ENCODE data around the gene ATAD1. TPM values are rescaled to one million over a fixed set of nuclear protein-coding genes. Genes with fewer than 3 reads are reported as not detected.
A peak's percentile ranks its signal among the peaks of the same experiment; 100 is the strongest.
"Not testable (repeated sequence)": the region's sequence is repeated elsewhere in the genome, so short reads cannot be mapped to it uniquely, and the experiment has no call there.

ATAD1 gene
- total RNA-seq, 1 experiment from 2014 or later = 15.7 TPM

DNA sequence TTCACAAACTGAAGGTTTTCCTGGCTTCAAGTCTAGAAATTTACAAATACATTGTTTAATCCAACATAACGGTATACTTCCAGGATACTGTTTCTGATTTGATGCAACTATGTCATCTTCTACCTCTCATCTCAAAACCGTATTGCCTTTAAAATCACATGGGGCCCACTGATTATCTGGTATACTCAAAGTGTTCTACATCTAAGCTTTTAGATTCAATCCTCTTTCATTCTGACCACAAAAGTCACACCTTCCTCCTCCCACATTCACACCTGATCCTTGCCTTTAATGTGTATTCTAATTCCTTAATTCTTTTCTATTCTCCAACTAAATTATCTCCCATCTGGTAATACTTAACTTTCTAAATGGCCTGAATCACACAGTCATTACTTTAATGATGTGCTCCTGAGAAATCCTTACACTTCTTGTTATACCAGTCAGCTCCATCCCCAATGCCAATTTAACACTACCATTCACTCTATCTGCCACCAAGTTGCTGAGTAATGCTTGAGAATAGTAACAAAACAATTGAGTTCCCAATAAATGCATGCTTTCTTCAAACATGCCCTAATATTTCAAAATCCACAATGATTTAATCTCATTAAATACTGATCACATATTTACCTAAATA is 13.0 kb downstream of the ATAD1 start:
- no peaks in the 10 kb centered on the region for H3K27me3 ChIP-seq (ENCODE audit: low read length)
- H3K9me2 ChIP-seq (replicated peaks; ENCODE audit: low read length) = no peaks in the 10 kb centered on the region
- peaks cover 39% of the 10 kb centered on the region for H3K79me2 ChIP-seq (ENCODE audit: low read length)
- ChIA-PET CTCF (no interaction called here), POLR2A (ENCODE audit: unreplicated experiment) (no interaction called here)
- H3F3A ChIP-seq (ENCODE audit: low read length, unreplicated experiment) = no peaks in the 10 kb centered on the region
- DNase-seq (peak; percentile 1), ATAC-seq (no peak)
- no TSS peak for BruUV-seq (replicated peaks)
- no peak overlapping the region for H3K4me3 ChIP-seq (ENCODE audit: low read length)
- H3K4me2 ChIP-seq (ENCODE audit: low read length) = no peak overlapping the region
- no peak overlapping the region for H3K27ac ChIP-seq (ENCODE audit: low read length)
- H3K9ac ChIP-seq (ENCODE audit: low read length) = no peak overlapping the region
- H2AFZ ChIP-seq (ENCODE audit: low read length) = no peak overlapping the region
- no peak for TF ChIP-seq EZH2phosphoT487 (IDR thresholded peaks at IDR 0.05; ENCODE audit: borderline replicate concordance, low read length)
- no peak for TF ChIP-seq EZH2 (IDR thresholded peaks at IDR 0.05; ENCODE audit: low read length, unreplicated experiment)
- TF ChIP-seq, protein P1, sequence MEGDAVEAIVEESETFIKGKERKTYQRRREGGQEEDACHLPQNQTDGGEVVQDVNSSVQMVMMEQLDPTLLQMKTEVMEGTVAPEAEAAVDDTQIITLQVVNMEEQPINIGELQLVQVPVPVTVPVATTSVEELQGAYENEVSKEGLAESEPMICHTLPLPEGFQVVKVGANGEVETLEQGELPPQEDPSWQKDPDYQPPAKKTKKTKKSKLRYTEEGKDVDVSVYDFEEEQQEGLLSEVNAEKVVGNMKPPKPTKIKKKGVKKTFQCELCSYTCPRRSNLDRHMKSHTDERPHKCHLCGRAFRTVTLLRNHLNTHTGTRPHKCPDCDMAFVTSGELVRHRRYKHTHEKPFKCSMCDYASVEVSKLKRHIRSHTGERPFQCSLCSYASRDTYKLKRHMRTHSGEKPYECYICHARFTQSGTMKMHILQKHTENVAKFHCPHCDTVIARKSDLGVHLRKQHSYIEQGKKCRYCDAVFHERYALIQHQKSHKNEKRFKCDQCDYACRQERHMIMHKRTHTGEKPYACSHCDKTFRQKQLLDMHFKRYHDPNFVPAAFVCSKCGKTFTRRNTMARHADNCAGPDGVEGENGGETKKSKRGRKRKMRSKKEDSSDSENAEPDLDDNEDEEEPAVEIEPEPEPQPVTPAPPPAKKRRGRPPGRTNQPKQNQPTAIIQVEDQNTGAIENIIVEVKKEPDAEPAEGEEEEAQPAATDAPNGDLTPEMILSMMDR (conservative IDR thresholded peaks at IDR 0.05; ENCODE audit: low read depth, low read length) = no peak
- H3K4me1 ChIP-seq (ENCODE audit: insufficient read depth, low read length) = no peaks in the 10 kb centered on the region
- H4K20me1 ChIP-seq (ENCODE audit: low read length) = no peaks in the 10 kb centered on the region
- H3K9me3 ChIP-seq (ENCODE audit: low read length) = peaks cover 4% of the 10 kb centered on the region; the same call in 1 of the 2 replicates
- peaks cover 25% of the 10 kb centered on the region for H3K36me3 ChIP-seq (ENCODE audit: low read depth, low read length)
- intact Hi-C loops (cut with micrococcal nuclease) = no loop called here

DNA sequence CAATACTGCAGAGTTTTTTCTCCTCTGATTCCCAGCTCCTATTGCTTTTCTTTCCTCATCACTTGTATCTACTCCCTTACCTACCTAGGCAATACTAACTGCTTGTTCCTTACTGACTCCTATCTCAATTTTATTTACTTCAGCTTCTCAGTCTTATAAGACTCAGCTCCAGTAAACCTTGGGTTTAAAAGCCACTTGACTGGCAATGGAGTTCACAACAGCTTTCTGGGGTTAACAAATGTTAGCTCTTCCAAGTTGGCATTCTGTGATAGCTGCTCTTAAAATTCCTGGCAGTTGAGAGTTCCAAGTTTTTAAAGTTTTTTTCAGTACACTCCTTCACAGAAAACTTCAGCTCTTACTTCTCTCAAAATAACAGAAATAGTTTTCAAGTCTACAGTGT is 14.2 kb downstream of the ATAD1 start:
- no peaks in the 10 kb centered on the region for H3K27me3 ChIP-seq (ENCODE audit: low read length)
- H3K4me1 ChIP-seq (ENCODE audit: insufficient read depth, low read length) = no peaks in the 10 kb centered on the region
- no peak overlapping the region for H3K4me2 ChIP-seq (ENCODE audit: low read length)
- intact Hi-C loops (cut with micrococcal nuclease) = no loop called here
- no peaks in the 10 kb centered on the region for H3F3A ChIP-seq (ENCODE audit: low read length, unreplicated experiment)
- ChIA-PET CTCF (no interaction called here), POLR2A (ENCODE audit: unreplicated experiment) (no interaction called here)
- BruUV-seq (replicated peaks) = no TSS peak
- ATAC-seq = no peak
- peaks cover 28% of the 10 kb centered on the region for H3K36me3 ChIP-seq (ENCODE audit: low read depth, low read length)
- H3K4me3 ChIP-seq (ENCODE audit: low read length) = no peak overlapping the region
- H4K20me1 ChIP-seq (ENCODE audit: low read length) = no peaks in the 10 kb centered on the region
- TF ChIP-seq, protein P1 (conservative IDR thresholded peaks at IDR 0.05; ENCODE audit: low read depth, low read length) = no peak
- TF ChIP-seq EZH2 (IDR thresholded peaks at IDR 0.05; ENCODE audit: low read length, unreplicated experiment) (no peak), EZH2phosphoT487 (IDR thresholded peaks at IDR 0.05; ENCODE audit: borderline replicate concordance, low read length) (no peak)
- H3K9ac ChIP-seq (ENCODE audit: low read length) = no peak overlapping the region
- H3K9me3 ChIP-seq (ENCODE audit: low read length) = peaks cover 4% of the 10 kb centered on the region; the same call in 1 of the 2 replicates
- no peaks in the 10 kb centered on the region for H3K9me2 ChIP-seq (replicated peaks; ENCODE audit: low read length)
- peaks cover 44% of the 10 kb centered on the region for H3K79me2 ChIP-seq (ENCODE audit: low read length)
- H3K27ac ChIP-seq (ENCODE audit: low read length) = no peak overlapping the region
- DNase-seq = no peak
- no peak overlapping the region for H2AFZ ChIP-seq (ENCODE audit: low read length)

DNA sequence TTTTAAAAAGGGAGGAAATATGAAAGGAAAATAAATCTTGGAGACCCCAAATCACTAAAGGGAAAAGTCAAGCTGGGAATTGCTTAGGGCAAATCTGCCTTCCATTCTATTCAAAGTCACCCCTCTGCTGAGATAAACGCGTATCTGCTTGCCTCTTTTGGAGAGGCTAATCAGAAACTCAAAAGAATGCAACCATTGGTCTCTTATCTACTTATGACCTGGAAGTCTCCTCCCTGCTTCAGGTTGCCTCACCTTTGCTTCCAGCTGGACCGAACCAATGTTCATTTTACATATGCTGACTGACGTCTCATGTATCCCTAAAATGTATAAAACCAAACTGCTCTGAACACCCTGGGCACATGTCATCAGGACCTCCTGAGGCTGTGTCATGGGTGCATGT is 14.7 kb downstream of the ATAD1 start:
- no TSS peak for BruUV-seq (replicated peaks)
- TF ChIP-seq EZH2 (IDR thresholded peaks at IDR 0.05; ENCODE audit: low read length, unreplicated experiment) = no peak
- no peak for TF ChIP-seq EZH2phosphoT487 (IDR thresholded peaks at IDR 0.05; ENCODE audit: borderline replicate concordance, low read length)
- TF ChIP-seq, protein P1 (conservative IDR thresholded peaks at IDR 0.05; ENCODE audit: low read depth, low read length) = no peak
- H3K27me3 ChIP-seq (ENCODE audit: low read length) = no peaks in the 10 kb centered on the region
- H3K9ac ChIP-seq (ENCODE audit: low read length) = no peak overlapping the region
- peaks cover 4% of the 10 kb centered on the region; the same call in 1 of the 2 replicates for H3K9me3 ChIP-seq (ENCODE audit: low read length)
- POLR2A ChIA-PET (ENCODE audit: unreplicated experiment) = no interaction called here
- DNase-seq (no peak), ATAC-seq (no peak)
- no peak overlapping the region for H3K4me2 ChIP-seq (ENCODE audit: low read length)
- no peaks in the 10 kb centered on the region for H3F3A ChIP-seq (ENCODE audit: low read length, unreplicated experiment)
- H3K36me3 ChIP-seq (ENCODE audit: low read depth, low read length) = peaks cover 29% of the 10 kb centered on the region
- H4K20me1 ChIP-seq (ENCODE audit: low read length) = no peaks in the 10 kb centered on the region
- no peak overlapping the region for H3K4me3 ChIP-seq (ENCODE audit: low read length)
- no peak overlapping the region for H2AFZ ChIP-seq (ENCODE audit: low read length)
- H3K9me2 ChIP-seq (replicated peaks; ENCODE audit: low read length) = no peaks in the 10 kb centered on the region
- H3K79me2 ChIP-seq (ENCODE audit: low read length) = peaks cover 44% of the 10 kb centered on the region
- H3K4me1 ChIP-seq (ENCODE audit: insufficient read depth, low read length) = no peaks in the 10 kb centered on the region
- intact Hi-C loops (cut with micrococcal nuclease) = no loop called here
- no peak overlapping the region for H3K27ac ChIP-seq (ENCODE audit: low read length)
- CTCF ChIA-PET = no interaction called here

DNA sequence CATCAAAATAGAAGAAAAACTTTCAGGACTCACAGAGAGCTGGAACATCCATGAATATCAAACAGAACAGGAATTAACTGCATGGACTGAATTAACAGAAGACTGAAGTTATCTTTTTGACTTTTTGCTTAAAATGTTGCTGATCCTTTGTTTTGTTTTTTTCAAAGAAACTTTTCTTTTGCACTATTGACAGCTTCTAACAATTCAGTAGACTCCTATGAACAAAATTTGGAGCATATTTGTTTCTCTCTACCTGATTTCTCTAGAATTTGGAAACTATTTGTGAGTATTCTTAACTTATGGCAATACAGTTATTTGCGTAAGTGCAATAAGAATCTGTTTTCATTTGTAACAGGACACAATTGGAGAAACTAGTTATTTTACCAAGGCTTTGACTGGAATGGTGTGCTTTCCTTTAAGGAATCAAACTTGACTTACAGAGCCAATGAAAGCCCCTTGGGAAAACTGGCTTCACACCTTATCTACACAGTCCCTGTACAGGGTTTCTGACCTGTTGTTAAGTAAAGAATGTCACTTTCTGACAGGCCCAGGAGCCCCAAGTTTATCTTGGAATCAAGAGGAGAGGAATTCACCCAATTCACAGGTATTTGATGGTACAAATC is 16.1 kb downstream of the ATAD1 start:
- CTCF ChIA-PET; H4K20me1 ChIP-seq (ENCODE audit: low read length); H3K9ac ChIP-seq (ENCODE audit: low read length); H3K27me3 ChIP-seq (ENCODE audit: low read length); H2AFZ ChIP-seq (ENCODE audit: low read length); H3K27ac ChIP-seq (ENCODE audit: low read length); H3K4me2 ChIP-seq (ENCODE audit: low read length); DNase-seq; H3K4me1 ChIP-seq (ENCODE audit: insufficient read depth, low read length); intact Hi-C loops (cut with micrococcal nuclease); ATAC-seq; BruUV-seq (replicated peaks); H3K9me2 ChIP-seq (replicated peaks; ENCODE audit: low read length); H3K9me3 ChIP-seq (ENCODE audit: low read length); H3K4me3 ChIP-seq (ENCODE audit: low read length); POLR2A ChIA-PET (ENCODE audit: unreplicated experiment); H3F3A ChIP-seq (ENCODE audit: low read length, unreplicated experiment): not testable (repeated sequence)
- Histone ChIP-seq H3K36me3 (ENCODE audit: low read depth, low read length) (peaks cover 32% of the 10 kb centered on the region), H3K79me2 (ENCODE audit: low read length) (peaks cover 36% of the 10 kb centered on the region)

All from PC-3 (cell line).